B cell (primary cell): ENCODE data around the gene LMX1B. TPM values are rescaled to one million over a fixed set of nuclear protein-coding genes. Genes with fewer than 3 reads are reported as not detected.

ENCODE experiments used
- ATAC-seq: fragments of 200-7000 bp; cut with Tn5 transposase; one replicate; pipeline ENCODE4 v1.10.0; 2021; ENCODE audit warnings: low read depth, mild to moderate bottlenecking, moderate number of reproducible peaks, moderate library complexity
- CTCF ChIA-PET: fragments of 350-600 bp; sonication (Branson Sonifier 250); formaldehyde crosslinking; loops from one replicate; lab custom pipeline; 2021; ENCODE audit warnings: antibody characterized with exemption, inconsistent platforms; lab: Charles Lee
- POLR2A ChIA-PET: fragments of 350-600 bp; sonication (Branson Sonifier 250); formaldehyde crosslinking; loops from one replicate; lab custom pipeline; 2021; ENCODE audit warnings: antibody characterized with exemption; lab: Charles Lee
- DNase-seq: peaks from one replicate; pipeline ENCODE4 v3.0.0; 2013
- H2AFZ ChIP-seq: 2 replicates; pipeline ENCODE4 v1.6.1; 2012; ENCODE audit warnings: mild to moderate bottlenecking, low read depth, low read length; ENCODE audit not compliant: insufficient read depth, poor library complexity, severe bottlenecking
- H3K27ac ChIP-seq, 2 donors: 1 replicate in 1 of 2; 2 replicates in 1 of 2; pipeline ENCODE4 v1.5.1; 2012 to 2013; ENCODE audit warnings: low read length in 2 of 2, mild to moderate bottlenecking in 2 of 2, moderate library complexity in 1 of 2
- H3K27me3 ChIP-seq, 4 experiments: fragments of 200-600 bp in 1 of 4; sonication (generic) in 1 of 4; replicated peaks in 1 of 4; 1 replicate in 2 of 4; 2 replicates in 2 of 4; pipeline versions ENCODE4 v1.6.1 to v1.7.0; 2013 to 2016; ENCODE audit warnings: low read length in 3 of 4, mild to moderate bottlenecking in 2 of 4, mixed read lengths in 1 of 4, moderate library complexity in 1 of 4; ENCODE audit not compliant: insufficient read depth in 4 of 4, control insufficient read depth in 3 of 4; ENCODE audit errors: control extremely low read depth in 1 of 4
- H3K36me3 ChIP-seq, 2 experiments: replicated peaks in 1 of 2; 1 replicate in 1 of 2; 2 replicates in 1 of 2; pipeline versions ENCODE4 v1.6.1 to v1.7.1; 2013; ENCODE audit warnings: low read length in 1 of 2; ENCODE audit not compliant: insufficient read depth in 2 of 2, control insufficient read depth in 1 of 2; ENCODE audit errors: control extremely low read depth in 1 of 2, extremely low read depth in 1 of 2
- H3K4me1 ChIP-seq, 2 donors: fragments of 200-600 bp in 1 of 2; sonication (generic) in 1 of 2; 1 replicate in 1 of 2; 2 replicates in 1 of 2; pipeline versions ENCODE4 v1.5.1 to v1.6.1; 2013 to 2017; ENCODE audit warnings: low read length in 2 of 2; ENCODE audit not compliant: control insufficient read depth in 2 of 2, insufficient read depth in 2 of 2
- H3K4me2 ChIP-seq: replicated peaks from 2 replicates; pipeline ENCODE3; 2012; ENCODE audit warnings: mild to moderate bottlenecking, low read depth, low read length; ENCODE audit not compliant: poor library complexity, severe bottlenecking
- H3K4me3 ChIP-seq, 5 experiments: fragments of 200-600 bp in 1 of 5; sonication (generic) in 1 of 5; 1 replicate in 3 of 5; 2 replicates in 2 of 5; pipeline versions ENCODE4 v1.5.1 to v1.7.0; 2011 to 2016; ENCODE audit warnings: low read length in 4 of 5, mild to moderate bottlenecking in 4 of 5, low read depth in 2 of 5, control low read depth in 1 of 5, moderate library complexity in 1 of 5; ENCODE audit not compliant: insufficient read depth in 1 of 5; ENCODE audit errors: control extremely low read depth in 1 of 5, extremely low read depth in 1 of 5
- H3K79me2 ChIP-seq: fragments of 200-600 bp; sonication (generic); one replicate; pipeline ENCODE4 v1.6.0; 2016; ENCODE audit warnings: low read length; ENCODE audit not compliant: control insufficient read depth, insufficient read depth
- H3K9ac ChIP-seq: fragments of 200-600 bp; sonication (generic); 2 replicates; pipeline ENCODE4 v1.6.1; 2017; ENCODE audit warnings: mild to moderate bottlenecking, low read length, moderate library complexity
- H3K9me3 ChIP-seq, 3 donors: one replicate each; pipeline versions ENCODE4 v1.6.1 to v1.7.1; 2013; ENCODE audit warnings: low read length in 2 of 3; ENCODE audit not compliant: control insufficient read depth in 2 of 3, insufficient read depth in 1 of 3; ENCODE audit errors: control extremely low read depth in 1 of 3
- H4K20me1 ChIP-seq: 2 replicates; pipeline ENCODE4 v1.6.0; 2012; ENCODE audit warnings: mild to moderate bottlenecking, low read length; ENCODE audit not compliant: insufficient read depth, control insufficient read depth, poor library complexity, severe bottlenecking
- H3K27ac Mint-ChIP-seq: one replicate; pipeline ENCODE4 v1.8.0; 2021; ENCODE audit warnings: mixed read lengths
- H3K27me3 Mint-ChIP-seq: one replicate; pipeline ENCODE4 v1.8.0; 2021; ENCODE audit warnings: mixed read lengths
- H3K4me1 Mint-ChIP-seq: one replicate; pipeline ENCODE4 v1.8.0; 2021; ENCODE audit warnings: mixed read lengths
- H3K4me3 Mint-ChIP-seq: one replicate; pipeline ENCODE4 v1.8.0; 2021; ENCODE audit warnings: mixed read lengths
- H3K9me3 Mint-ChIP-seq: one replicate; pipeline ENCODE4 v1.8.0; 2022; ENCODE audit warnings: mixed read lengths; ENCODE audit not compliant: insufficient read depth
- CTCF ChIP-seq: fragments of 200-600 bp; IDR thresholded peaks from one replicate; pipeline ENCODE4 v1.8.0; 2022; ENCODE audit warnings: antibody characterized with exemption, mild to moderate bottlenecking
- EZH2 ChIP-seq: IDR thresholded peaks from 2 replicates; pipeline ENCODE4 v1.6.1; 2012; ENCODE audit warnings: borderline replicate concordance, low read depth, mild to moderate bottlenecking, moderate library complexity, low read length; ENCODE audit not compliant: insufficient read depth, poor library complexity, severe bottlenecking
- WGBS: methylation state at CpG from one replicate; pipeline ENCODE4 v1.1.5; 2013; ENCODE audit warnings: missing lambda C conversion rate; ENCODE audit not compliant: insufficient coverage; 5-methylcytosine and 5-hydroxymethylcytosine counted together
- intact Hi-C: fragments of 100-400 bp; cut with micrococcal nuclease; formaldehyde crosslinking; loops from one replicate; pipeline ENCODE4 v1.10.0; 2022
- polyA plus RNA-seq: library from polyadenylated mRNA; depleted of rRNA; stranded (reverse); fragments of >200 nt; gene quantifications from 2 replicates; pipeline ENCODE4 v1.2.3, GENCODE V29; 2012
- total RNA-seq, 2 donors: library from RNA; stranded (reverse); fragments of 120-200 nt in 1 of 2; gene quantifications; 1 replicate in 1 of 2; 2 replicates in 1 of 2; pipeline versions ENCODE4 v1.2.3 to v1.2.4, GENCODE V29; 2013 to 2022

The LMX1B gene
- total and polyA plus RNA-seq, 2 donors (not counting 1 experiment from before 2014, with no cell fraction given) = not detected

GRCh38 chr9:126636983-126637798, 23.5 kb downstream of the LMX1B start:
- H3K27me3 ChIP-seq = peaks cover 0 to 74% (median 12%) of the 10 kb centered on the region in 4 experiments
- H3K9ac ChIP-seq = no peak overlapping the region
- H3K4me1 Mint-ChIP-seq = peaks cover 4% of the 10 kb centered on the region
- no peak overlapping the region for H3K27ac Mint-ChIP-seq
- H3K4me2 ChIP-seq = no peak overlapping the region
- no peaks in the 10 kb centered on the region for H3K79me2 ChIP-seq
- TF ChIP-seq CTCF (no peak), EZH2 (no peak)
- no peaks in the 10 kb centered on the region for H3K9me3 Mint-ChIP-seq
- no peak for ATAC-seq
- DNase-seq = no peak
- no peak overlapping the region for H3K4me3 ChIP-seq
- peaks cover 66% of the 10 kb centered on the region for H3K27me3 Mint-ChIP-seq
- H3K4me1 ChIP-seq = no peaks in the 10 kb centered on the region
- no peaks in the 10 kb centered on the region for H3K36me3 ChIP-seq
- WGBS = 70% methylated on average over 10 of the region's 17 CpGs
- intact Hi-C loops = no loop called here
- peaks cover 0 to 3% (median 0%) of the 10 kb centered on the region in 3 donors for H3K9me3 ChIP-seq
- no peak overlapping the region for H3K4me3 Mint-ChIP-seq
- POLR2A ChIA-PET = no interaction called here
- no peak overlapping the region for H3K27ac ChIP-seq
- H2AFZ ChIP-seq = no peak overlapping the region
- CTCF ChIA-PET = interaction anchor here (0.9 kb wide), 1 partner anchor 10 kb away, joined by 3 read pairs; no protein-coding TSS in a partner anchor
- no peaks in the 10 kb centered on the region for H4K20me1 ChIP-seq

GRCh38 chr9:126638571-126639132, 24.9 kb downstream of the LMX1B start:
- no peak overlapping the region for H2AFZ ChIP-seq
- no peak for TF ChIP-seq EZH2
- TF ChIP-seq CTCF = no peak
- Mint-ChIP-seq H3K4me3 (no peak overlapping the region), H3K9me3 (no peaks in the 10 kb centered on the region), H3K4me1 (peaks cover 4% of the 10 kb centered on the region), H3K27ac (no peak overlapping the region), H3K27me3 (peaks cover 62% of the 10 kb centered on the region)
- CTCF ChIA-PET = interaction anchor here (1.3 kb wide), 1 partner anchor 51 kb away, joined by 3 read pairs; no protein-coding TSS in a partner anchor
- no peaks in the 10 kb centered on the region for H4K20me1 ChIP-seq
- ATAC-seq (no peak), DNase-seq (no peak)
- H3K4me2 ChIP-seq = no peak overlapping the region
- intact Hi-C loops = no loop called here
- 11% methylated on average over 23 of the region's 30 CpGs for WGBS
- peaks cover 0 to 3% (median 0%) of the 10 kb centered on the region in 3 donors for H3K9me3 ChIP-seq
- no peaks in the 10 kb centered on the region for H3K4me1 ChIP-seq
- H3K9ac ChIP-seq = no peak overlapping the region
- H3K4me3 ChIP-seq = no peak overlapping the region
- H3K79me2 ChIP-seq = no peaks in the 10 kb centered on the region
- peaks cover 0 to 76% (median 12%) of the 10 kb centered on the region in 4 experiments for H3K27me3 ChIP-seq
- POLR2A ChIA-PET = no interaction called here
- no peak overlapping the region for H3K27ac ChIP-seq
- H3K36me3 ChIP-seq = no peaks in the 10 kb centered on the region
